NB4 (cell line): ENCODE data around the gene ZNF641.

ENCODE experiments used
- MYC ChIP-seq: IDR thresholded peaks from 2 replicates; pipeline ENCODE4 v1.6.1; 2011; ENCODE audit warnings: low read depth, low read length
- POLR2A ChIP-seq: IDR thresholded peaks from 2 replicates; pipeline ENCODE4 v1.6.1; 2011; ENCODE audit warnings: mild to moderate bottlenecking; ENCODE audit not compliant: insufficient read length; ENCODE audit errors: extremely low read depth
- TF ChIP-seq, protein P1 (sequence below): IDR thresholded peaks from one replicate; pipeline ENCODE4 v1.5.1; 2012; ENCODE audit warnings: low read depth, low read length
- TF ChIP-seq, protein P2 (sequence below): IDR thresholded peaks from 2 replicates; pipeline ENCODE4 v1.6.1; 2011; ENCODE audit warnings: low read depth, low read length

DNA sequence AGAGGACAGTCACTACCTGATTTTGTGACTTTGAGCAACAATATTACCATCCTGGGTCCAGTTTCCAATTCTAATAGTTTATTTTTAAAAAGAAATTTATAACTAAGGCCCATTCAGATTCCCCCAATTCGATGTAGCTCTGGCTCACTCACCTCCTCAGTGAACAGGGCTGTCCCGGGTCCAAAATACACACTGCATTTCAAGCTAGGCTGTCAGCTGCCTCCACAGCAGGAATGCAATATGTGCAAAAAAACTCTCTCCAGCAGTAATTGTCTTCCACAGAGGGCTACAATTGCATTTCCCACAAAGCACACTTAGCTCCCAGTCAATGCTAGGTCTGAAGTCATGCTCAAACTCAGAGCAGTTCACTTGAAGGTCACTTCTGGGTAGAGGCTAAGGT, 39.3 kb upstream of the ZNF641 start:
- TF ChIP-seq POLR2A (no peak), MYC (no peak)
- TF ChIP-seq, protein P1, sequence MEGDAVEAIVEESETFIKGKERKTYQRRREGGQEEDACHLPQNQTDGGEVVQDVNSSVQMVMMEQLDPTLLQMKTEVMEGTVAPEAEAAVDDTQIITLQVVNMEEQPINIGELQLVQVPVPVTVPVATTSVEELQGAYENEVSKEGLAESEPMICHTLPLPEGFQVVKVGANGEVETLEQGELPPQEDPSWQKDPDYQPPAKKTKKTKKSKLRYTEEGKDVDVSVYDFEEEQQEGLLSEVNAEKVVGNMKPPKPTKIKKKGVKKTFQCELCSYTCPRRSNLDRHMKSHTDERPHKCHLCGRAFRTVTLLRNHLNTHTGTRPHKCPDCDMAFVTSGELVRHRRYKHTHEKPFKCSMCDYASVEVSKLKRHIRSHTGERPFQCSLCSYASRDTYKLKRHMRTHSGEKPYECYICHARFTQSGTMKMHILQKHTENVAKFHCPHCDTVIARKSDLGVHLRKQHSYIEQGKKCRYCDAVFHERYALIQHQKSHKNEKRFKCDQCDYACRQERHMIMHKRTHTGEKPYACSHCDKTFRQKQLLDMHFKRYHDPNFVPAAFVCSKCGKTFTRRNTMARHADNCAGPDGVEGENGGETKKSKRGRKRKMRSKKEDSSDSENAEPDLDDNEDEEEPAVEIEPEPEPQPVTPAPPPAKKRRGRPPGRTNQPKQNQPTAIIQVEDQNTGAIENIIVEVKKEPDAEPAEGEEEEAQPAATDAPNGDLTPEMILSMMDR = no peak
- TF ChIP-seq, protein P2, sequence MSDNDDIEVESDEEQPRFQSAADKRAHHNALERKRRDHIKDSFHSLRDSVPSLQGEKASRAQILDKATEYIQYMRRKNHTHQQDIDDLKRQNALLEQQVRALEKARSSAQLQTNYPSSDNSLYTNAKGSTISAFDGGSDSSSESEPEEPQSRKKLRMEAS = no peak
